Caco-2 (cell line): ENCODE data around the gene KIAA0825. TPM values are rescaled to one million over a fixed set of nuclear protein-coding genes. Genes with fewer than 3 reads are reported as not detected.

Experiments
- BruUV-seq: library from RNA; stranded (reverse); fragments of 400-500 nt; replicated peaks from 2 replicates; lab custom pipeline; 2021; lab: Mats Ljungman, UMichigan
- CTCF ChIA-PET: fragments of 300-600 bp; sonication (Branson Sonifier 250); formaldehyde crosslinking; loops from one replicate; lab custom pipeline; 2022; ENCODE audit warnings: antibody characterized with exemption; lab: Charles Lee
- POLR2A ChIA-PET: fragments of 300-600 bp; sonication (Branson Sonifier 250); formaldehyde crosslinking; loops from one replicate; lab custom pipeline; 2022; ENCODE audit warnings: antibody characterized with exemption; lab: Charles Lee
- DNase-seq, 2 experiments: peaks; one replicate each; pipeline versions ENCODE4 v3.0.0 to v3.0.0-alpha.2; 2020 to 2022
- H3K27me3 ChIP-seq: replicated peaks from 2 replicates; pipeline ENCODE4 v1.6.0; 2011; ENCODE audit warnings: low read length; ENCODE audit not compliant: control insufficient read depth, insufficient read depth
- H3K36me3 ChIP-seq: 2 replicates; pipeline ENCODE4 v1.5.1; 2011; ENCODE audit warnings: low read length; ENCODE audit not compliant: control insufficient read depth, insufficient read depth
- H3K4me1 ChIP-seq: fragments of 250-450 bp; sonication (Bioruptor Pico); 2 replicates; pipeline ENCODE4 v1.5.1; 2020; ENCODE audit warnings: mild to moderate bottlenecking
- H3K4me3 ChIP-seq: 2 replicates; pipeline ENCODE4 v1.5.1; 2011; ENCODE audit warnings: low read depth, mild to moderate bottlenecking, control low read depth, low read length
- H3K9me3 ChIP-seq: fragments of 250-450 bp; sonication (Bioruptor Pico); 2 replicates; pipeline ENCODE4 v1.5.1; 2020; ENCODE audit warnings: mild to moderate bottlenecking, moderate library complexity
- H3K27ac Mint-ChIP-seq: one replicate; pipeline ENCODE4 v1.8.0; 2022; ENCODE audit warnings: mixed read lengths; ENCODE audit not compliant: unreplicated experiment
- H3K27me3 Mint-ChIP-seq: one replicate; pipeline ENCODE4 v1.8.0; 2022; ENCODE audit warnings: mixed read lengths; ENCODE audit not compliant: insufficient read depth, unreplicated experiment
- H3K36me3 Mint-ChIP-seq: one replicate; pipeline ENCODE4 v1.8.0; 2022; ENCODE audit warnings: mild to moderate bottlenecking, mixed read lengths; ENCODE audit not compliant: insufficient read depth, unreplicated experiment
- H3K4me1 Mint-ChIP-seq: one replicate; pipeline ENCODE4 v1.8.0; 2022; ENCODE audit warnings: low read depth, mixed read lengths; ENCODE audit not compliant: unreplicated experiment
- H3K4me3 Mint-ChIP-seq: one replicate; pipeline ENCODE4 v1.8.0; 2022; ENCODE audit warnings: mild to moderate bottlenecking, moderate library complexity, mixed read lengths; ENCODE audit not compliant: unreplicated experiment
- H3K9me3 Mint-ChIP-seq: one replicate; pipeline ENCODE4 v1.8.0; 2022; ENCODE audit warnings: mixed read lengths; ENCODE audit not compliant: unreplicated experiment
- CTCF ChIP-seq, 2 experiments: fragments of 200-600 bp in 1 of 2; IDR thresholded peaks; 1 replicate in 1 of 2; 2 replicates in 1 of 2; pipeline versions ENCODE4 v1.5.1 to v1.8.0; 2011 to 2022; ENCODE audit warnings: antibody characterized with exemption in 1 of 2, control low read depth in 1 of 2, inconsistent platforms in 1 of 2, low read depth in 1 of 2, low read length in 1 of 2, mild to moderate bottlenecking in 1 of 2, moderate library complexity in 1 of 2; ENCODE audit not compliant: insufficient read depth in 1 of 2, severe bottlenecking in 1 of 2, unreplicated experiment in 1 of 2
- intact Hi-C: fragments of 100-400 bp; cut with micrococcal nuclease; formaldehyde crosslinking; loops from one replicate; pipeline ENCODE4 v1.10.0; 2022; ENCODE audit not compliant: unreplicated experiment
- total RNA-seq: library from RNA; stranded (reverse); gene quantifications from 2 replicates; pipeline ENCODE4 v1.2.3, GENCODE V29; 2022

KIAA0825 gene
- total RNA-seq, 1 experiment from 2014 or later = 0.50 TPM

DNA sequence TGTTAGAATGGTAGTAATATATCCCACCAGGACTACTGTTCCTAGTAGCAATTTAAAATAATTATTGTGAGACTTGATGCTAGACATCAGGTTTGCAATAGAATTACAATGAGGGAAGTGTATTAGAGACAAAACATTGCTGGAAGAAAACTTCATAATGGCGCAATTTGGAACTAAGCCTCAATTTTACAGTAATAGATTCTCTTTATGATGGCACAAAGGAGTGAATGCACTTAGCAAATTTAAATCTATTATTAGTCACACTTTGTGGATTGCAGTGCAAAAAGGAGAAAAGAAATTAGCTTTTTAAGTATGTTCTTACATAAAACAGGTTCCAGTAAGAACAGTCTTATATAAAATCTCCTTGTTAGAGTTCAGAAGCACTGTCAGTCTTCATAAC is 358.3 kb downstream of the KIAA0825 start:
- ChIA-PET CTCF (no interaction called here), POLR2A (no interaction called here)
- Mint-ChIP-seq H3K36me3 (no peaks in the 10 kb centered on the region), H3K4me3 (no peak overlapping the region), H3K9me3 (no peaks in the 10 kb centered on the region), H3K27ac (no peak overlapping the region), H3K27me3 (no peaks in the 10 kb centered on the region), H3K4me1 (no peaks in the 10 kb centered on the region)
- TF ChIP-seq CTCF (IDR thresholded peaks at IDR 0.05; ENCODE audit: insufficient read depth in 1 of 2, low read depth in 1 of 2, low read length in 1 of 2, severe bottlenecking in 1 of 2, unreplicated experiment in 1 of 2) = no peak
- no peaks in the 10 kb centered on the region for H3K4me1 ChIP-seq
- no peak overlapping the region for H3K4me3 ChIP-seq
- intact Hi-C loops = no loop called here
- no TSS peak for BruUV-seq
- no peaks in the 10 kb centered on the region for H3K36me3 ChIP-seq
- no peak for DNase-seq
- H3K9me3 ChIP-seq = no peaks in the 10 kb centered on the region
- H3K27me3 ChIP-seq = no peaks in the 10 kb centered on the region

DNA sequence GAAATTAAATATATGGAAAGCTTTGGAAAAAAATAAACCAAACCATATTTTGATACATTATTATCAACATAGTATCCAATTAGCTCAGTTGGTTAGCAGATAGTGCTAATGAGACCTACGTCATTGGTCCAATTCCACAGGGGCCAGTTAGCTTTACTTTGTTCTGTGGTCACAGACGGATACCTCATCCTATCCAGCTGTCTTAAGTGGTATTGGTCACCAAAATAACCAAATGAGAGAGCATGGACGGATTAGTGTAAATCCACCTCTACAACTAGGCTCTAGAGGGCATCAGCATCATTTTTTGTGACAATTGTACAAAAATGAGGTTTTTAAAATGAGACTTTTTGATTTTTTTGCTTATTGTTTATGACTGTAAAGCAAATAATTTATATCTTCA is 364.2 kb downstream of the KIAA0825 start:
- H3K9me3 Mint-ChIP-seq = no peaks in the 10 kb centered on the region
- Histone ChIP-seq H3K4me1 (no peaks in the 10 kb centered on the region), H3K4me3 (no peak overlapping the region), H3K9me3 (no peaks in the 10 kb centered on the region), H3K27me3 (no peaks in the 10 kb centered on the region), H3K36me3 (no peaks in the 10 kb centered on the region)
- H3K36me3 Mint-ChIP-seq = no peaks in the 10 kb centered on the region
- H3K4me3 Mint-ChIP-seq = no peak overlapping the region
- peaks cover 6% of the 10 kb centered on the region for H3K4me1 Mint-ChIP-seq
- no TSS peak for BruUV-seq
- ChIA-PET CTCF (no interaction called here), POLR2A (no interaction called here)
- no peaks in the 10 kb centered on the region for H3K27me3 Mint-ChIP-seq
- intact Hi-C loops = no loop called here
- DNase-seq = no peak
- no peak for TF ChIP-seq CTCF (IDR thresholded peaks at IDR 0.05; ENCODE audit: insufficient read depth in 1 of 2, low read depth in 1 of 2, low read length in 1 of 2, severe bottlenecking in 1 of 2, unreplicated experiment in 1 of 2)
- H3K27ac Mint-ChIP-seq = no peak overlapping the region

DNA sequence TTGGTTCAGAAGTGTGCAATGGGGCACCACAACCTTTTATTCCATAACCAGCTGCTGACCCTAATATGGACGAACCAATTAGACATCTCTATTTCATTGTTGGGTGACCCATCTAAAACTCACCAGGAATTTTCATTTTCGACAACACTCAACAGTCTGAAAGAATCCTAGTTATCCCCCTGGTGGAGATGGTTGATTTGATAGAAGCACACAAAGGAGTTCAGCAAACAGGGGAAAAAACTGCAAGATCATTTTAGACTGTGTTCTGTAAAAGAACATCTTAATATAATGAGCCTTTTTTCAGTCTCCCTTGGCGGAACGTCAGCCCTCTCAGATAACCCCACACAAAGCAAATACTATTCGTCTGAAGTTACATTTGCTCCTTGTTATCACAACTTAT is 367.4 kb downstream of the KIAA0825 start:
- Histone ChIP-seq H3K9me3 (no peaks in the 10 kb centered on the region), H3K36me3 (no peaks in the 10 kb centered on the region), H3K27me3 (no peaks in the 10 kb centered on the region), H3K4me3 (no peak overlapping the region), H3K4me1 (peaks cover 6% of the 10 kb centered on the region)
- H3K4me1 Mint-ChIP-seq = peaks cover 19% of the 10 kb centered on the region
- intact Hi-C loops = no loop called here
- ChIA-PET POLR2A (no interaction called here), CTCF (no interaction called here)
- H3K4me3 Mint-ChIP-seq = no peak overlapping the region
- BruUV-seq = no TSS peak
- H3K9me3 Mint-ChIP-seq = no peaks in the 10 kb centered on the region
- no peaks in the 10 kb centered on the region for H3K36me3 Mint-ChIP-seq
- TF ChIP-seq CTCF (IDR thresholded peaks at IDR 0.05; ENCODE audit: insufficient read depth in 1 of 2, low read depth in 1 of 2, low read length in 1 of 2, severe bottlenecking in 1 of 2, unreplicated experiment in 1 of 2) = peak in 1 of 2 experiments; percentile 3
- no peak for DNase-seq
- no peak overlapping the region for H3K27ac Mint-ChIP-seq
- H3K27me3 Mint-ChIP-seq = no peaks in the 10 kb centered on the region
